RWPE1 (cell line): ENCODE results near the gene HYAL1.
A peak's percentile ranks its signal among the peaks of the same experiment; 100 is the strongest.

Experiments used
- CTCF ChIA-PET: fragments of 350-600 bp; sonication (Branson Sonifier 250); formaldehyde crosslinking; extraction: SDS; loops from one replicate; lab custom pipeline; 2021; lab: Yijun Ruan, JAX
- POLR2A ChIA-PET: fragments of 400-600 bp; formaldehyde crosslinking; extraction: SDS; loops from one replicate; lab custom pipeline; 2020; ENCODE audit warnings: antibody characterized with exemption; ENCODE audit not compliant: low non-redundant PET; lab: Yijun Ruan, JAX
- DNase-seq: peaks from one replicate; pipeline ENCODE4 v3.0.0; 2012; ENCODE audit warnings: low spot score
- H3K27ac ChIP-seq: fragments of 450-650 bp; 2 replicates; pipeline ENCODE4 v1.5.1; 2017
- CTCF ChIP-seq: fragments of 450-650 bp; conservative IDR thresholded peaks from 2 replicates; pipeline ENCODE4 v1.5.1; 2017; ENCODE audit warnings: low read depth, mild to moderate bottlenecking

Gene HYAL1

GRCh38 chr3:50256978-50257890 lies 46.1 kb downstream of the HYAL1 start:
- peak; percentile 53 for TF ChIP-seq CTCF
- ChIA-PET POLR2A (no interaction called here), CTCF (interaction anchor here (0.7 to 1.9 kb wide), 2 partner anchors 9 to 11 kb away, joined by 3 to 6 read pairs; no protein-coding TSS in a partner anchor)
- H3K27ac ChIP-seq, result peak overlapping the region; percentile 100
- no peak for DNase-seq

GRCh38 chr3:50255251-50255615 lies 48.1 kb downstream of the HYAL1 start:
- DNase-seq, result no peak
- CTCF ChIA-PET, result interaction anchor here (0.5 to 1.9 kb wide), 3 partner anchors 9 to 81 kb away, joined by 4 to 6 read pairs (median 4); no protein-coding TSS in a partner anchor
- peak overlapping the region; percentile 100 for H3K27ac ChIP-seq
- POLR2A ChIA-PET, result no interaction called here
- TF ChIP-seq CTCF, result no peak

GRCh38 chr3:50254577-50255250 lies 48.7 kb downstream of the HYAL1 start:
- CTCF ChIA-PET, result interaction anchor here (1.9 kb wide), 1 partner anchor 8 kb away, joined by 6 read pairs; no protein-coding TSS in a partner anchor
- TF ChIP-seq CTCF, result no peak
- DNase-seq, result peak; percentile 59
- POLR2A ChIA-PET, result no interaction called here
- H3K27ac ChIP-seq, result peak overlapping the region; percentile 100

- ChIA-PET CTCF (interaction anchor here (0.5 to 0.6 kb wide), 2 partner anchors 9 to 26 kb away, joined by 3 read pairs; no protein-coding TSS in a partner anchor), POLR2A (interaction anchor here (0.6 to 0.9 kb wide), 2 partner anchors 16 to 77 kb away, joined by 3 to 4 read pairs; partner anchors contain the start of genes GNAI2 and TUSC2)
- no peak for TF ChIP-seq CTCF
- peak; percentile 78 for DNase-seq
- H3K27ac ChIP-seq, result peak overlapping the region; percentile 100
These were observed 52.2 kb downstream of the HYAL1 start for GRCh38 chr3:50251220-50251619.

- CTCF ChIA-PET, result interaction anchor here (0.7 kb wide), 1 partner anchor 10 kb away, joined by 3 read pairs; no protein-coding TSS in a partner anchor
- DNase-seq, result no peak
- no peak for TF ChIP-seq CTCF
- H3K27ac ChIP-seq, result peak overlapping the region; percentile 100
- POLR2A ChIA-PET, result no interaction called here
These were observed 52.9 kb downstream of the HYAL1 start for GRCh38 chr3:50250514-50250913.
